ENCODE data around the gene FANCC. TPM values are rescaled to one million over a fixed set of nuclear protein-coding genes. Genes with fewer than 3 reads are reported as not detected.
"Not testable (repeated sequence)": the region's sequence is repeated elsewhere in the genome, so short reads cannot be mapped to it uniquely, and the experiment has no call there.

The FANCC gene
- total and polyA plus RNA-seq, 10 donors, result 0.89 to 9.7 (median 6.6) TPM

DNA sequence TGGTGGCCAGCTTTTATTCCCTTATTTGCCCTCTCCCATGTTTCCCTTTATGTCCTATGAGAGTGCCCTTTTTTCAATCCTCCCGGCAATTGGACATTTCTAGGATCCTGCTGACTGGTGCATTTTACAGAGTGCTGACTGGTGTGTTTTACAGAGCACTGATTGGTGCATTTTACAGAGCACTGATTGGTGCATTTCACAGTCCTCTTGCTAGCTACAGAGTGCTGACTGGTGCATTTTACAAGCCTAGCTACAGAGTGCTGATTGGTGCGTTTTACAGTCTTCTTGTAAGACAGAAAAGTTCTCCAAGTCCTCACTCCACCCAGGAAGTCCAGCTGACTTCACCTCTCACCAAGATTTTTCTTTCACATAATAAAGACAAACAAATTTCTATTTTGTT is 15.4 kb upstream of the FANCC start:
- Histone ChIP-seq H3K9me3 (peaks cover 0 to 18% (median 13%) of the 10 kb centered on the region in 8 donors), H3K4me3 (no peak overlapping the region), H3K27ac (no peak overlapping the region), H3K36me3 (no peaks in the 10 kb centered on the region), H3K27me3 (replicated peaks in 1 of 7) (peaks cover 0 to 20% (median 0%) of the 10 kb centered on the region in 7 donors), H3K4me1 (no peaks in the 10 kb centered on the region)
- DNase-seq, result no peak
- TF ChIP-seq, protein P1, sequence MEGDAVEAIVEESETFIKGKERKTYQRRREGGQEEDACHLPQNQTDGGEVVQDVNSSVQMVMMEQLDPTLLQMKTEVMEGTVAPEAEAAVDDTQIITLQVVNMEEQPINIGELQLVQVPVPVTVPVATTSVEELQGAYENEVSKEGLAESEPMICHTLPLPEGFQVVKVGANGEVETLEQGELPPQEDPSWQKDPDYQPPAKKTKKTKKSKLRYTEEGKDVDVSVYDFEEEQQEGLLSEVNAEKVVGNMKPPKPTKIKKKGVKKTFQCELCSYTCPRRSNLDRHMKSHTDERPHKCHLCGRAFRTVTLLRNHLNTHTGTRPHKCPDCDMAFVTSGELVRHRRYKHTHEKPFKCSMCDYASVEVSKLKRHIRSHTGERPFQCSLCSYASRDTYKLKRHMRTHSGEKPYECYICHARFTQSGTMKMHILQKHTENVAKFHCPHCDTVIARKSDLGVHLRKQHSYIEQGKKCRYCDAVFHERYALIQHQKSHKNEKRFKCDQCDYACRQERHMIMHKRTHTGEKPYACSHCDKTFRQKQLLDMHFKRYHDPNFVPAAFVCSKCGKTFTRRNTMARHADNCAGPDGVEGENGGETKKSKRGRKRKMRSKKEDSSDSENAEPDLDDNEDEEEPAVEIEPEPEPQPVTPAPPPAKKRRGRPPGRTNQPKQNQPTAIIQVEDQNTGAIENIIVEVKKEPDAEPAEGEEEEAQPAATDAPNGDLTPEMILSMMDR (IDR thresholded peaks at IDR 0.05 in 8 of 11, conservative IDR thresholded peaks at IDR 0.05 in 3 of 11), result no peak
- no peak for TF ChIP-seq POLR2AphosphoS5 (IDR thresholded peaks at IDR 0.05)
- no peak for TF ChIP-seq POLR2A (IDR thresholded peaks at IDR 0.05)
- intact Hi-C loops (cut with DNase I; ENCODE audit: low total_unique reads), result no loop called here
- 87 to 93% (median 90%) methylated on average over 2 of the region's 2 CpGs for WGBS, 5 donors

DNA sequence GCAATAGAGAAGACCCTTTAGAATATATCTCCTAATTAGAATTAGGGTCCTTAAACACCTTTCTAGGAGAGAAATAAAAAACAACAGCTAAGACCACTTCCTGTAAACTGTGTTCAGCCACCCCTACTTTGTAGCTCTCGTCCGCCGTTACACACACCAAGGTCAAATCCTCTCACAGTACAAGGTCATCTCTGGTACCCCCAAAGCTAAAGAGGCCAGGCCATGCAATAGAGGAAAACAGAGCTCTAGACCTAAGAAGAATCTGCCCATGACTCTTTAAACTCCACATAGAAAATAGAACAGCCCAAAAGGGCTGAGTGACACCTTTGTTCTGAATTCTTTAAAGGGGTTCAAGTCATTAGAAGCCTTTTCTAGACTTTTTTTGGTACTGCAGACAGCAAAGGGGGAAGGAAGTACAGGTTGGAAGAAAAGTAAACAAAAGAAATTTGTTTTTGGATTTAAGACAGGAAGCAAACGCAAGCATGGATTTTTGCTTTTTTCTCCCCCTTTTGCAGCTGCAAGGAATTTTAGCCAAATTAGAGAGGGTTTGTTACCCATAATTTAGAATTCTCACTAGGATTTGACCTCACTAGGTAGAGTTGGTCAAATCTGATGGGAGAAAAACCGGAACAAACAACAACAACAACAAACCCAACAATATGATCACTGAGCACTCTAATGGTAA is 13.4 kb upstream of the FANCC start:
- WGBS, 5 donors, result 63 to 82% (median 75%) methylated on average over 5 of the region's 5 CpGs

DNA sequence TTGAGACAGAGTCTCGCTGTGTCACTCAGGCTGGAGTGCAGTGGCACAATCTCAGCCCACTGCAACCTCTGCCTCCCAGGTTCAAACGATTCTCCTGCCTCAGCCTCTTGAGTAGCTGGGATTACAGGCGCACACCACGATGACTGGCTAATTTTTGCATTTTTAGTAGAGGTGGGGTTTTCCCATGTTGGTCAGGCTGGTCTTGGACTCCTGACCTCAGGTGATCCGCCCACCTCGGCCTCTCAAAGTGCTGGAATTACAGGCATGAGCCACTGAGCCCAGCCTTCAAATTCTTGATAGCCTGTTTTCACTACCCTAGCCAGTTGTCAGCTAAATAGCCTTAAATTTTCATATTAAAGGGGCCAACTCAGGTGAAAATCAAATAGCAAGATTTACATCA is 11.6 kb upstream of the FANCC start:
- not testable (repeated sequence) for H3K4me3 ChIP-seq
- H3K9me3 ChIP-seq, result peaks cover 0 to 39% (median 24%) of the 10 kb centered on the region in 8 donors
- WGBS, 5 donors, result 83 to 88% (median 85%) methylated on average over 6 of the region's 6 CpGs

More for the DNA sequence above, 13.4 kb upstream of the FANCC start:
- intact Hi-C loops (cut with DNase I; ENCODE audit: low total_unique reads), result no loop called here
- Histone ChIP-seq H3K4me1 (no peaks in the 10 kb centered on the region), H3K27me3 (replicated peaks in 1 of 7) (peaks cover 0 to 5% (median 0%) of the 10 kb centered on the region in 7 donors), H3K9me3 (peaks cover 0 to 27% (median 21%) of the 10 kb centered on the region in 8 donors), H3K27ac (no peak overlapping the region), H3K36me3 (no peaks in the 10 kb centered on the region), H3K4me3 (no peak overlapping the region)
- no peak for TF ChIP-seq POLR2AphosphoS5 (IDR thresholded peaks at IDR 0.05)
- no peak for TF ChIP-seq POLR2A (IDR thresholded peaks at IDR 0.05)
- TF ChIP-seq, protein P1 (IDR thresholded peaks at IDR 0.05 in 8 of 11, conservative IDR thresholded peaks at IDR 0.05 in 3 of 11), result no peak
- DNase-seq, result no peak

DNA sequence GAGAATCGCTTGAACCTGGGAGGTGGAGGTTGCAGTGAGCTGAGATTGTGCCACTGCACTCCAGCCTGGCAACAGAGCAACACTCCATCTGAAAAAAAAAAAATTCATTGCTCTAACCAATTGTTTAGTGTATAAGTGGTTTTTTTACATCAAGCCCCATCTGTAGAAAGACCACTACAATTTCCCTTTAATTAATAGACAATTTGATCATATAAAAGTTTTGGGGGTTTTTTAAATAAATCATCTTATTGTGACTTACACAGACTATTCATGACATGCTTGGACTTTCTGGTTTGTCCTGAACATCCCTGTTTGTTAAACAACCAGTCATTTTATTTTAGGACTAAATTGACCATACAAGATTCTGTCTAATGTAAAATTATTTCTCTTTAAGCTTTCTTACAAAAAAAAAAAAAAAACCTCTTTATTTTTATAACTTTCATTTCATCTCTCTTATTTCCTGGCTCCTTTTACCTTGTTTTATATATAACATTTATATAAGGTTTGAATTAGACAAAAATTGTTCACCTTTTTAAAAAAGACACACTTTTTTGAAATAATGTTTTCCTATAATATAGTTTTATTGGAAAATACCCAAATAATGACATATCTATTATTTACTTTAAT is 9.8 kb upstream of the FANCC start:
- Histone ChIP-seq H3K9me3 (peaks cover 0 to 39% (median 24%) of the 10 kb centered on the region in 8 donors), H3K4me3 (no peak overlapping the region), H3K4me1 (no peaks in the 10 kb centered on the region), H3K27me3 (replicated peaks in 1 of 7) (no peaks in the 10 kb centered on the region), H3K27ac (no peak overlapping the region), H3K36me3 (no peaks in the 10 kb centered on the region)
- TF ChIP-seq POLR2AphosphoS5 (IDR thresholded peaks at IDR 0.05), result no peak
- TF ChIP-seq, protein P1 (IDR thresholded peaks at IDR 0.05 in 8 of 11, conservative IDR thresholded peaks at IDR 0.05 in 3 of 11), result no peak
- no peak for TF ChIP-seq POLR2A (IDR thresholded peaks at IDR 0.05)
- WGBS, 5 donors, result 33 to 77% (median 50%) methylated on average over 1 of the region's 1 CpG
- DNase-seq, result no peak
- intact Hi-C loops (cut with DNase I; ENCODE audit: low total_unique reads), result no loop called here

More for the DNA sequence above, 11.6 kb upstream of the FANCC start:
- H3K27ac ChIP-seq; DNase-seq; H3K27me3 ChIP-seq (replicated peaks in 1 of 7); H3K4me1 ChIP-seq; H3K36me3 ChIP-seq; intact Hi-C loops (cut with DNase I; ENCODE audit: low total_unique reads): not testable (repeated sequence)

Data from spleen (tissue), 11 donors.